GM18520 (cell line): ENCODE results near the gene DRGX.

Experiments
- ATAC-seq: cut with Tn5 transposase; IDR thresholded peaks from one replicate; pipeline ENCODE4 v1.9.1; 2021; ENCODE audit not compliant: unreplicated experiment

The DRGX gene

GRCh38 chr10:49395741-49396665 is at the start of gene DRGX:
Gene DRGX, minus strand, starts transcription at chr10:49396089. Its CDS starts 649 bp downstream, at chr10:49395440.
- no peak for ATAC-seq

DNA sequence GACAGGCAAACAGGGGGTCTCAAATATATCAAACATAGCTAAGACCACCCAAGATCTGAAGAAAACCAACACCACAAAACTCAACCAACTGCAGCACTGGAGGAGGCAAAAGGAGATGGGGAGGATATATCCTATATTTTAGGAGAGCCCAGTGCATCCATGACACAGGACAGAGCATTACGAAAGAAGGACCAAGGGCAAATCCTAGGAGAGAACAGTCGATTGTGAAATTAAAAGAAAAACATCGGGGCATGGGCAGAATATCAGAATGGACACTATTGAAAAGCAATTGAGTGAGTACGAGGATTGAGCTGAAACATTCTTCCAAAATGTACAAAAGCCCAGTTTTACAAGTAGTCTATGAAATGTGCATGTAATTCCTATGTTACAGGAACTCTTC is 48.5 kb upstream of the DRGX start:
- no peak for ATAC-seq

GRCh38 chr10:49442863-49443262 is 47.0 kb upstream of the DRGX start:
- ATAC-seq = no peak

DNA sequence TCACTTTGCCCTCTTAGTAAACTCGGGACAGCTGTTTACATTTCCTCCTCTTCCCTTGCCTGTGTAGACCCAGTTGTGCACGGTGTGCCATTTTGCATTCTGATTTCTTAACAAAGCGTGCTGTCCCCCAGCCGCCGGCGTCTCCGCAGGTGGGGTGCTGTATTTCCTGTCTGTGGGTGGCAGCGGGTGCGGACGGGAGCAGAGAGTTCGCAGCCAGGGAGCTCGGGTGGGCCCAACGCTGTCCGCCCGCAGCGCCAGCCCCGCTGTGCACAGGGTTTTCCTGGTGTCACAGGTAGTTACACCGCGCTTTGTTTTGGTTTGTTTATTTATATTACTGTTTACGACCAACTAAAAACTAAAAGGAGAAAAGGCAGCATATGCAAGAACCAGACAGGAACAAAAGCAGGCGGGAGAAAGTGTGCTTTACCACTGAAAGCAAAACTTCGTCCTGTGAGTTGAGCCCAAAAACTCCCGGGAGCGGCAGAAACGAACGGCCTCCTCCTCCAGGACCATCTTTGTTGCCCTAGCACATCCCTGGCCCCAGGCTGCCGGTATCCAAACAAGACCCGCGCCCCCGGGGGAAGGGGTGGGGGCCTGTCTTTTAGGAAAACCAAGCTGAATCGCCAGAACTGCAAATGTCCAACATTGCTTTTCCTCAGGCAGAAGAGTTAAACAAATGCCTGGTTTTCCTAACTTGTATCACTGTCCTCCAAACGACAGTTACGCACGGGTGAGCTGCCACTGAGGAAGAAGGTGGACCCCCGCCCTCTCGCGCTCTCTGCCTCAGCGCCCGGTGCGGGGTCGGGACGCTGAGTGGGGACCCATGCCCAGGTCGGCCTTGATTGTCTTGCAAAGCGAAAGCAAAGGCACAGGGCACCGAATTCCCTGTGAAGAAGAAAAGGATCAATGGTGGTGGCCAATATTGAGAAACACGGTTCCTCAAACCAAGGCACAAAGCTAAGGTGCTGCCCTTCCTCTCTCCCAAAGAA is 45.9 kb upstream of the DRGX start:
- no peak for ATAC-seq

DNA sequence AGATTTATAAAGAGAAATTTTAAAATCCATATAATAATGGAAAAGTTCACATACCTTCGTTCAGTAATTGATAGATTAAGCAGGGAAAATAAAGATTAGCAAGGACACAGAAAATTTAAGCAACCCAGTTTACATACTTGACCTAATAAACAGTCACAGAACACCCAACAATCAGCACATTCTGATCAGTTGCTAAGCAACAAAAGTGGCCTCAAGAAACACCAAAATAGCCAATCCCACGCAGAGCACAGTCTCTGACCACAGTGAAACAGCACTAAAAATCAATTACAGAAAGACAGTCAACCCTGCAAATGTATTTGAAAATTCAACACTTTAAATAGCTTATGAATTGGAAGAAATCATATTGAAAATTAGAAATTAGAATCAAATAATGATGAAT is 39.3 kb upstream of the DRGX start:
- no peak for ATAC-seq

DNA sequence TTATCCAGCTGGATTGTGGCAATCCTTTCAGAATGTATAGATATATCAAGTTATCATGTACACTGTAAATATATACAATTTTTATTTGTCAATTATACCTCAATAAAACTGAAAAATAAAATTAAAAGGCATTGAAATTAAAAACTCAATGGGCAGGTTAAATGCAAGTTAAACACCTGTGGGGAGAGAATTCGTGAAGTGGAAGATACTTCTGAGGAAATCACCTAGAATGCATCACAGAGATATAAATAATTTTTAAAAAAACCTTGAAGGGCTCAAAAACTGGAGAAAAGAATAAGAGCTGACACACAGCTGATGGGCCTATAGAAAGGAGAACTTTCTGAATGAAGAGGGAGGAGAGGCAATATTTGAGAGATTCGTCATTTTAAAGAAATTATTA is 37.2 kb upstream of the DRGX start:
- ATAC-seq = no peak

- no peak for ATAC-seq
Observed at GRCh38 chr10:49431426-49431825, 35.5 kb upstream of the DRGX start.

DNA sequence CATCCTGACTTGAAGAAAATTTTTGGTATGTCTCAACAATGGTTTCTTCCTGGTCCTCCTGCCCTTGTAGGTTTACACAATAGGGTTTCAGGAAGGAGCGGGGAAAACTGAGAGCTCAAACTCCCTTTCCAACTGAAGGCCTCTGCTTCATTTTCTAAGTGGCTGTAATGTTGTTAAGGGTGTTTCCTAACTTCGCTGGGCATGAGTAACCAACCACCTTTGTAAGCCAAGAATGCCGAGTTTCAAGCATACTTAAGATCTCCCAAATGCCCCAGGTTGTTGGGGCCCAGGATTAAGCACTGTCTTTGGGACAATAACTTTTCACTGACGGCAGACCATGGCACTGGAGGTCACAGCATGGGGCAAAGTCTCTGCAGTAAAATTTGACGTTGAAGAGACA is 33.6 kb upstream of the DRGX start:
- ATAC-seq = no peak

- no peak for ATAC-seq
Observed at GRCh38 chr10:49426490-49427360, 30.8 kb upstream of the DRGX start.

DNA sequence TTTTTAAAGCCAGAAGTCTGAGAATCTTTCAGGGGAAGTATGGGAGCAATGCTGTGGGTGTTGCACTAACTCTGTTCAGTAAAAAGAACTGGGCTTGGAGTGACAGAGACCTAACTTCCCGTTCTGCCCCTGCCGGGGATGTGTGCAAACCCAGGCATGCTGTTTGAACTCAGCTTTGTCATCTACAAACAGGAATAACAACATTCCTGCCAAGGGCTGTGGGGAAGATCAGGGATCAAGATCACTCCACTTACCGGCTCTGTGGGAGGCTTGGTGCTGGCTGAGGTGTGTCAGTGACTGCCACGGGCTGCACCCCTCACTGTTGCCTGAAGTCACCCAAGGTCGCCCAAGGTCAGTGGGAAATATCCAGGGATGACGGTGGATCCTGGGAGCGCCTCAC is 23.1 kb upstream of the DRGX start:
- no peak for ATAC-seq

DNA sequence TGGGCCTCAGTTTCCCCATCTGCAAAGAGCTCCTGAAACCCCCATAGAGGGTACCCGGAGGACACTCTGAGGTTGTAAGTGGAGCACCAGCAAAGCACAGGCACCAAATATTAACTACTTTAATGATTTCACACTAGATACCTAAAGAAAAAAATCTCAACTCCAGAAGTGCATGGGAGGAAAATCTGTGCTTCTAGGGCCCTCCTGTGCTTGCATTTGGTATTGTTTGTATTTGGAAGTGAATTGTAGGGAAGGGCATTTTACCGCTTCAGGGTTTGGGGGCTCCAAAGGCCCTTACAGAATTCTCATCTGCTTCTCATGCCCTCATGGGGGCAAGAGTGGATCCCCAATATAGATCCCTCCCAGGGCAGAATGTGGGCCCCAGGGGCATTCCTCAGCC is 22.4 kb upstream of the DRGX start:
- ATAC-seq = no peak

GRCh38 chr10:49418053-49418326 is 22.1 kb upstream of the DRGX start:
- no peak for ATAC-seq

GRCh38 chr10:49417311-49418052 is 21.6 kb upstream of the DRGX start:
- ATAC-seq = no peak

DNA sequence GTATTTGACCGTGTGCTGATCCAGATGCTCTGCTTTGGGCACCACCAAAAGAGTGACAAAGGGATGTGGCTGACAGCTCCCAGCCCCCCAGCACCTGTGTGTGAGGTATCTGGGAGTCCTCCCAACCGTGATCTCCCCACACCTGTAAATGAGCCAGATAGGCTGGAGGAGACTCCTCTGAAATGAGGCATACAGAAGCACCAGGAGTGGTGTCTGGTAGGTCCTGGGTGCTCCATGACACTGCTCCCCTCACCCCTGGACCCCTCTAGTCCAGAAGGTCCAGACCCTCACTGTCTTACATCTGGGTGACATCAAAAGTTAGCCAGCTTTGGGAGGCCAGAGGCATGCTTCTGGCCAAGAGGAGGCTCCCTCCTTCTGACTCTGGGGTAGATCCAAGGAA is 20.0 kb upstream of the DRGX start:
- ATAC-seq = no peak

GRCh38 chr10:49415109-49415508 is 19.2 kb upstream of the DRGX start:
- no peak for ATAC-seq

DNA sequence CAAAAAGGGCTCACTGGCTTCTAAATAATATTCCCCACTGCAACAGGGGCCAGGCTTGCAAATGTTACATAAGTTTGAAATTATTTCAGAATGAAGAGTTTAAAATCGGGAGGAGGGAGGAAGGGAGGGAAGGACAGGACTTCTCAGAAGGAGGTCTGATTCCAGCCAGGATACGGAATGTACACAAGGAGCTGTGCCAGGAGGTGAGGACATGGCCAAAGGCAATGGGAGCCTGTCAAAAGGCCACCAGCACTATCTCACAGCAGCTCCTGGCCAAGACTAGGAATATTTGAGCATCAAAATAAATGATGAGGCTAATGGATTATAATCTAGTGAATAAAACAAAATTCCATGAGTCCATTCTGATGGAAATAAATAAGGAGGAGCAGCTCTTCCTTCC is 18.6 kb upstream of the DRGX start:
- ATAC-seq = no peak

GRCh38 chr10:49412571-49412970 is 16.7 kb upstream of the DRGX start:
- ATAC-seq = no peak

- ATAC-seq = no peak
Observed at GRCh38 chr10:49410365-49411074, 14.6 kb upstream of the DRGX start.

- ATAC-seq = no peak
Observed at GRCh38 chr10:49409755-49410154, 13.9 kb upstream of the DRGX start.
